ENCODE data around the gene ZNF385D.
A peak's percentile ranks its signal among the peaks of the same experiment; 100 is the strongest.

Gene ZNF385D

GRCh38 chr3:21750080-21750696 lies 822 bp downstream of the ZNF385D start:
- peak; percentile 19 for DNase-seq (ENCODE audit: low read depth)

GRCh38 chr3:21747966-21748555 lies 2.9 kb downstream of the ZNF385D start:
- no peak for DNase-seq (ENCODE audit: low read depth)

GRCh38 chr3:21747376-21747775 lies 3.6 kb downstream of the ZNF385D start:
- DNase-seq (ENCODE audit: low read depth), result no peak

- peak; percentile 18 for DNase-seq (ENCODE audit: low read depth)
Measured at GRCh38 chr3:21745966-21746365, 5.0 kb downstream of the ZNF385D start.

- DNase-seq (ENCODE audit: low read depth), result no peak
Measured at GRCh38 chr3:21744793-21745192, 6.2 kb downstream of the ZNF385D start.

- DNase-seq (ENCODE audit: low read depth), result no peak
Measured at GRCh38 chr3:21738935-21739702, 11.9 kb downstream of the ZNF385D start.

GRCh38 chr3:21738283-21738682 lies 12.7 kb downstream of the ZNF385D start:
- DNase-seq (ENCODE audit: low read depth), result no peak

GRCh38 chr3:21734746-21735145 lies 16.3 kb downstream of the ZNF385D start:
- DNase-seq (ENCODE audit: low read depth), result peak; percentile 66

GRCh38 chr3:21729888-21730459 lies 21.0 kb downstream of the ZNF385D start:
- peak; percentile 77 for DNase-seq (ENCODE audit: low read depth)

GRCh38 chr3:21729331-21729730 lies 21.7 kb downstream of the ZNF385D start:
- no peak for DNase-seq (ENCODE audit: low read depth)

- no peak for DNase-seq (ENCODE audit: low read depth)
Measured at GRCh38 chr3:21722768-21723167, 28.2 kb downstream of the ZNF385D start.

GRCh38 chr3:21722301-21722700 lies 28.7 kb downstream of the ZNF385D start:
- no peak for DNase-seq (ENCODE audit: low read depth)

- no peak for DNase-seq (ENCODE audit: low read depth)
Measured at GRCh38 chr3:21718943-21719591, 31.9 kb downstream of the ZNF385D start.

GRCh38 chr3:21718161-21718765 lies 32.7 kb downstream of the ZNF385D start:
- peak; percentile 96 for DNase-seq (ENCODE audit: low read depth)

- DNase-seq (ENCODE audit: low read depth), result no peak
Measured at GRCh38 chr3:21715662-21716061, 35.3 kb downstream of the ZNF385D start.

- DNase-seq (ENCODE audit: low read depth), result peak; percentile 59
Measured at GRCh38 chr3:21705769-21706168, 45.2 kb downstream of the ZNF385D start.

- no peak for DNase-seq (ENCODE audit: low read depth)
Measured at GRCh38 chr3:21704796-21705195, 46.2 kb downstream of the ZNF385D start.

GRCh38 chr3:21703291-21703690 lies 47.7 kb downstream of the ZNF385D start:
- DNase-seq (ENCODE audit: low read depth), result no peak

GRCh38 chr3:21697707-21698106 lies 53.3 kb downstream of the ZNF385D start:
- DNase-seq (ENCODE audit: low read depth), result peak; percentile 12

GRCh38 chr3:21694506-21694905 lies 56.5 kb downstream of the ZNF385D start:
- no peak for DNase-seq (ENCODE audit: low read depth)

- DNase-seq (ENCODE audit: low read depth), result no peak
Measured at GRCh38 chr3:21691036-21691435, 60.0 kb downstream of the ZNF385D start.

GRCh38 chr3:21682206-21682605 lies 68.8 kb downstream of the ZNF385D start:
- no peak for DNase-seq (ENCODE audit: low read depth)

All from EH (cell line).